NOMO-1 treated with dmso at 0.1 percent for 144 hours (cell line): Measurements from ENCODE around the gene DNM3.

Experiments
- DNase-seq: peaks from one replicate; lab custom pipeline; 2025; ENCODE audit not compliant: unreplicated experiment; lab: John Stamatoyannopoulos, UW

The DNM3 gene

DNA sequence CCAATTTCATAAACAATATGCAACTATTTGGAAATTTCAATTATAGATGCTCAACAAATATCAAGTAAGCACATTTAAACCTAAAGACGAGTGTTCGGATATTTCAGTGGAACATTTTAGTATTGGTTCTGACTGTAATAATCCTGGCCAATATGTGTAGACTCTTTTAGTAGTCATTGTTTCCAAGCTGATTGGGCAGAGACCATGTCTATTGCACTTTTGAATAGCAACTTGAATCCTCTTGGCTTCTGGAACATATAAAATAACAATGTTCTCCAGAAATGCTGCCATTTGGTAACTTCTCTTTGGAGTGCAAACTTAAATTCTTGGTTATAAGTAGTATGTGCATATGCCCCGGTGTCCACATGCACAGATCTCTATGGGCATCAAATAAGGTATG is 373.7 kb downstream of the DNM3 start:
- no peak for DNase-seq

DNA sequence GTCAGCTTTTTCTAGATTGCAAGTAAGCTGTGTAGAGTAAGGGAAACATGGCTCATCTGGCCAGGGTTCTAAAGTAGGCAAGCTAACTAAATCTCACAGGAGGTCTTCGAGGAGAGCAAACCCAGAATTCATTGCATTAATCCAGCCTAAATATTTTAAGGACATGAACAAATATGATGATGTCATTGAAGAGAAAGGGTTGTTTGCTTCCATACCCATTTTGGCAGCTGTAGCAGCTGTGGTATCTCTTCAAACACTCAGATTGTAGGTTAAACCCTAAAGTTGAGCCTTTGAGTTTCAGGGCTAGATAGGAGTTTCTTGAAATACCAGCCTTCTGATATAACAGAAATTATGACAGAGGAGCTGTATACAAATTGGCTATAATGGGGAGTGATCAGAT is 378.7 kb downstream of the DNM3 start:
- DNase-seq = no peak

DNA sequence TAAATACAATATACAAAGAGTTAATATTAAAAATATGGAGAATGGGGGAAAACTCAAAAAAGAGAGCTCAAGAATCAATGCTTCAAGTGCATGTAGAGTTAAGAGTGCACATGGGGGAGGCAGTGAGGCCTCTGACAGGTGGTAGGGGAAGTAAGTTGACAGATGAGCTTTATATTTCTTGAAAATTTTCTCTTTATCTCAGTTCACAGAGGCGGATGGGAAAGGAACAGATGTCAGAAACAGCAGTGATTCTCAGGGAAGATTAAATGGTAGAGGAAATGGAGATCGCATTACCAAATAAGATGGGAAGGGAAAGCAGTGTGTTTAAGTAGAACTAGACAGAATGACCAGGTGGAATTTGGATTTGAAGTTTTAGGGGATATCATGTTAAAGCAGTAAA is 379.1 kb downstream of the DNM3 start:
- no peak for DNase-seq

DNA sequence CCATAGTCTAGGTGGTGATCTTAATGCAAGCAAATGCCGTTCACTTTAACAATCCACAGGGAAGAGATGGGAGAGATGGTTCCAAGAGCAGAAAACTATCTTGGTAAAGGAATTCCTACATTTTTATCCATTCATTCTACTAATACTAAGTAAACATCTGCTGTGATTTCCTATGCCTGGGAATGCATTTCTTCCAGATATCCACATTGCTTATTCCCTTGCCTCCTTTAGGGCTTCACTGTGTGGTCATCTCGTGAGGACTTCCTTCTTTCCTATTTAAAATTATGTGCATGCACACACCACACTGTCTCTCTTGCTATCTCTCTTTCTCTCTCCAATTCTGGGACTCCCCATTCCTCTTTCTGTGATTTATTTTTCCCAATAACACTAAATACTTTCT is 380.1 kb downstream of the DNM3 start:
- DNase-seq = no peak

DNA sequence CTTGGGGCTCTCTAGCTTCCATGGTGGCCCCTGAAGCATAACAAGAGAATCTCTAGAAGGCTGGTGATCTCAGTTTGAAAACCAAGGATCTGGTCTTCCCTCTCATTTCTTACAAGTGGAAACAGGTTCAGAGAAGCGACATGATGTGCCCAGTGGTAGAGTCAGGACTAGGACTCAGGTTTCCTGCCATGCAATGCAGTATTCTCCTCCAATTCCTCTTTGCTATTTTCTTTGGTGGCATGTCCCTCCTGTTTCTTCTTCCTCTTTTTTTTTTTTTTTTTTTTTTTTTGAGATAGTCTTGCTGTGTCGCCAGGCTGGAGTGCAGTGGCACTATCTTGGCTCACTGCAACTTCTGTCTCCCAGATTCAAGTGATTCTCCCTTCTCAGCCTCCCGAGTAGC is 383.6 kb downstream of the DNM3 start:
- no peak for DNase-seq

DNA sequence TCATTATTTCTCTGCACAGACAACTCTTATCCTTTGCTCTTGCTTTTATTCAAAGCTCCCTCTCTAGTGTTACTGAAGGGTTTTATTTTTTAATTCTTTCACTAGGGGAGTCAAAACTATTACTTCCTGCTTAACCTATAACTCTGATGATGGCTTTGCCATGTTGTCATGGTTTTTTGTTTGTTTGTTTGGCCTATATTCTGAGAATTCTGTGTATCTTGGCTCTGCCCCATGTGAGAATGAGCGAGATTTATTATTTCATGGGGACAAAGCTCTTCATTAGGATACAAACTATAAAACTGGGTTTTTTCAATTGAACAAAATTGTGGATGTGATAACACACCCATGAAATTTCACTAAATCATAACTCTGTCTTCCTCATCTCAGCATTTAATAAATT is 388.6 kb downstream of the DNM3 start:
- no peak for DNase-seq

DNA sequence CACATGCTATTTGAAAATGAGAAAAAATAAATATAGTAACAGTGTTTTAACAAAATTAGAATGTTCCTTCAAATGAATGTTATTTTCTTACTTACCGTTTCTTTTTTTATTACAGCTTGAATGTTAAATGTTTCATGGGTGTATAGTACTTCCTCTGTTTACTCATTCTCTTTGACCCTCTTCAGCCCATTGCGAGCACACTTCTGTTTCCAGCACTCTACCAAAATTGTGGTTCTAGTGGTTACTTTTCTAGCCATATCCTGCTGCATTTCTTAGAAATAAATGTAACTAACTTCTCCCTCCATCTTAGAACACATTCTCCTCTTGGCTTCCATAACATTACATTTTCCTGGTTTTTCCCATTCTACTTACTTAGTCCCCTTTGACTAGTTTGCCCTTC is 389.2 kb downstream of the DNM3 start:
- DNase-seq = no peak

DNA sequence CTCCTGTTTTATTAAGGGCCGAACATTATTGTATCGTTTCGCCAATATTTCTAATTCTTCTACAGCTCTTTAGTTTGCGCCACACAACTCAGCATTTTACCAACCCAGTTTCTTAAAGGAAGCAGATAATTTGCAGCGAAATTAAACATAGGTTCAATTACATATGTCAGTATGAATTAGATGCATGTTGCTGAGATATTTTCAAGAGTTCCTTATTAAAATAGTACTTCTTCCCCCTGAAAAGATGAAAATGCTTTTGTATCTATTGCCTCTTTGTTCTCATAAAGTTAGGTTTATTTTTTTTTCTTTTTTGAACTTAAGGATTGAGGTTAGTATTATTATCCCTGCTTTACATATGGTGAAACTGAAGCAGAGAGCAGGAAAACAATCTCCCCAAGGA is 395.7 kb downstream of the DNM3 start:
- DNase-seq = no peak

DNA sequence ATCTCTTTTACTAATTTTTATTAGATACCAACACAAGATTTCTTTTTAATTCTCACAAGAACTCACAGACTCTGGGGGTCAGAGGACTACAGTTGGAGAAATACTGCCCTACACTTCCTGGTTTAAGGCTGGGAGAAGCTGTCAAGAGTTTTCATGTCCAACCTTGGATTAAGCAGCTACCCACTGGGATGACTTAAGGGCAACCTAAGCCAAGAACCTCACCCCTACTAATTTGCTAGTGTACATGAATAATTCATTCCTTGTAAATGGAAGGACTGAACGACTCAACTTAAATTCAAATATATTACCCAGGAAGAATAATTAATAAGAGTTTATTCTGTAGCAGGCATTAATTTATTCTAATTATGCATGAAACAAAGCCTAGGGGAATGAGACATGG is 396.9 kb downstream of the DNM3 start:
- DNase-seq = no peak

DNA sequence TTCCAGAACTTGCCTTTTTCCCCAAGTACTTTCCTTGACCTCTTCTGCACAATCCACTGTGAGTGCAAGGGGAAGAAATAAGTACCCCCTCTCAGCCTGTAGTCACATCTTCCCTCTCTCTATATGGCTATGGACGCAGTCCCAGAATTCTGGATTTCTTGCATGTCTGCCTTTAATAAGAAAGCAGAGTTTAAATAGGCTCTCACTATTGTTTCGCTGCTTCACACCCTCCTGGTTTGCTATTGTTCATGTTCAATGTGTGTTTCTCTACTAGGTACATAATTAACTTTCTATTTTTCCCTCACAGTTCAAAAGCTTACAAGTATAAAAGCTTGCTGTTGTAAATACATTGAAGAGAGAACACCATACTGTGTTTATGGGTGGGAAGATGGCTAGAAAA is 397.7 kb downstream of the DNM3 start:
- no peak for DNase-seq

DNA sequence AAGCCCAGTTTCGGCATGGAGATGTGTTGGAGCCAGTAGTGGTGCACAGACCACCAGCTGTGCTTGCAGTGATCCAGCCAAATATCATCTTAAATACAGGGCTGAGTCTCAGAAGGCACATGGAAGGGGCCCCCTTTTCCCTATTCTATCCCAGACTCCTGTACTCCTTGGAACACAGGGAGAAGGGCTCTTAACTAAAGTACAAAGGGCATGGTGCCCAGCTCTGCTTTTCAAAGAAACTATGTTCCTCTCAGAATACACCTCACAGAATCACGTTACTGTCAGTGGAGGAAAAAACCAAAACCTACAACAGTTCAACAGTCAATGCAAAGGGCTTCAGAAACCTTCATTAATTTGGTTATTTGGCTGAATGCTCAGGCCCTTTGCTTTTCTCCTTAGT is 398.6 kb downstream of the DNM3 start:
- no peak for DNase-seq

DNA sequence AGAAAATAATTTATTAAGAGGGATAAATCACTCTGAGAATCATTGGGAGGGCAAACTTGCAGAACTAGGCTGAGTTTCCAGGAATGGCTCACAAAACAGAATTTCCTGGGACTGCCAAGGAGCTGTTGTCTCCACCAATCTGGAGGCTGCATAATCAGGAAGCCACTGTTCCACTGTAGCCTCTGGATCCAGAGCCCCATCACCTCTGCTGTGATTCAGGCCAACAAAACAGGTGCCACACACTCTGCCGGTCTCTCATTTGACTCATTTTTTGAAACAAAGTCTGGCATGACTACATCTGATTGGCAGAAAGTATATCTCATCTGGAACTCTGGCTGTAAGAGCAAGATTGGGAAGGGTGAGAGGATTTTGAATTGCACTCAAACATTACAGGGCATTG is 400.2 kb downstream of the DNM3 start:
- no peak for DNase-seq

DNA sequence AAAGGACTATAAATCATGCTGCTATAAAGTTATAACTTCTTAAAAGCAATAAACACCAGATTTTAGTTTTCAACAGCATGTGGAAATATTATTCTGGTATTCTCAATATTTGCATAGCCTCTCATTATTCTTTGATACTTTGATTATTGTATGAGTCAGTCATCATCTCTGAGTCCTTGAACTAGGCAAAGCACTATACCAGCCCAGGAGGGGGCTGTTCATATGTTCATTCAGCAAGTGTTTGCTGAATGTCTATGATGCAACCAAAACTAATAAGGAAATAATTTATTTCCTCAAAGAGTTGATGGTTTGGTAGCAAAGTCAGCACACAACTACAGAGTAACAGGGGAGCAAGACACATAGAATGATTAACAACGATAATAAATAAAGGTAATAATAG is 403.6 kb downstream of the DNM3 start:
- no peak for DNase-seq

DNA sequence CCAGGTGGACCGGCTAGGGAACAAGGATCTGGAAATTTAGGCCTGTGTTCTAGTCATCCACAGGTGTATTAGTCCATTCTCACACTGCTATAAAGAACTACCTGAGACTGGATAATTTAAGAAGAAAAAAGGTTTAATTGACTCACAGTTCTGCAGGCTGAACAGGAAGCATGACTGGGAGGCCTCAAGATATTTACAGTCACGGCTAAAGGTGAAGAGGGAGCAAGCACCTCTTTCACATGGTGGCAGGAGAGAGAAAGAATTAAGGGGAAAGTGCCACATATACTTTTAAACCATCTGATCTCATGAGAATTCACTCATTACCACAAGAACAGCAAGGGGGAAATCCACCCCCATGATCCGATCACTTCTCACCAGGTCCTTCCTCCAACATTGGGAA is 404.5 kb downstream of the DNM3 start:
- DNase-seq = no peak

DNA sequence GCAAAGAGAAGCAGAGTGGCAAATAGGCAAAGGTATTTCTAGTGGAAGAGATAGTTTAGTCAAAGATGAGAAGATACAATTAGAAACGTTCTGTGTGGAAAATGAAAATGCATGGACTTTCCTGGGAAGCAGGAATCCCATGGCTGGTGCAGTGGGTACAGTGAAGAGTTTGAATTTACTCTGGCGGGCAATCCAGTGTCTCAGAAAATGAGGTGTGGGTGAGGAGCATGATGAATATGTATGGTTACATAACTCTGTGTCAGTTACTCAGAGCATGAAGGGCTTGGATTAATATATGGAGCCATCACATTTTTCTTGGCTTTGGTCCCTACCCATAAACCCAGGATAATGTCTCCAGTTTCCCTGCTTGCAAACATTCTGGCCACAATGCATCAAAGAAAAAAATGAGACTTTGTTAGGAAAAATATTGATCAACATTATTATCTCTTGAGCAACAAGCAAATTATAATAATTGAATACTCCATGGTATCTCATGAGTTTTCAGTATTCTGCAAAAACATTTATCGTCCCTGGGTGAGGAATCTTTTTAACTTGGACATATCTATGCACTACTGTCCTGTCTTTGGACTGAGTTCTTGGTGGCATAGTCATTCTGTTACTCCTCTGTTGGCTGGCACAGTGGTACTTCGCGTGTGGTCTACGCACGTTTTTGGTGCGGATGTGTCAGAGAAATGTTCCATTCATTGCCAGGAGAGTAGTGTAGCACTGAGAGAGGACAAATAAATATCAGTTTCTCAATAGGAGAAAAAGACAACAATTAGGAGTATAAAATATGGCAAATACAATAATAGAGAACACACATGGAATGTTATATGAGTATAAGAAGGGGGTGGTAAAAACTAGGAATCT is 405.5 kb downstream of the DNM3 start:
- no peak for DNase-seq

DNA sequence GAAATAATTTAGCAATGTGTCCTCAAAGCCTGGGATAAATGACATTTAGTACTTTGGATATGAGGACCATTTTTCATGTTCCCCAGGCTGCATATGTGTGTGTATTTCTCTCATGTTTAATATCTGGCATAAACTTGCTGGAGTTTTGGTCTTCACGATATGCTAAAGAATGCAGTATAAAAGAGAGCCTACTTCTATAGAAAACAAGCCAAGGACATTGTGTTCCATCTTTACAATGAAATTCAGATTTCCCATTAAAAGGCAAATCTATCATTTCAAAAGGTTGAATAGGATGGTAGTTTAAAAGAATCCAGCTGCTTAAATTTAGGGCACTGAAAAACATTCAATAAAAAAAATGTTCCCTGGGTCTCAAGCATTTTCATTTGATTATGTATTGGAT is 410.2 kb downstream of the DNM3 start:
- DNase-seq = no peak

DNA sequence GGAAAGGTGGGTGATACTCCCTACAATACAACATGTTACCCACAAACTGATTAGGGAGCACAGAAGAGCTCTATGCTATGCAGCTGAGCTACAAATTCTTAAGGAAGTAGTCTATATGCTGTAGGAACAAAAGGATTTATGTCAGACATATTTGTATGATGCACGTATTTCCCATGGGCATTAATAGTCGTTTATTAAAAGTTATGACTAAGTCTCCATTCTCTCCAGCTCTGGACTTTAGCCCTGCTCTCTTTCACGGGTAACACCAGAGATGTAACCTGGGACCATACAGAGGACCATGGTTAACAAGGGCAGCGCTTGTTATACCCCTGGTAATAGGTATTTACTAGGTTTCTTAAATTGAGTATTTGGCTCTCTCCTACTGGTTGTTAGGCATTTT is 411.0 kb downstream of the DNM3 start:
- no peak for DNase-seq

DNA sequence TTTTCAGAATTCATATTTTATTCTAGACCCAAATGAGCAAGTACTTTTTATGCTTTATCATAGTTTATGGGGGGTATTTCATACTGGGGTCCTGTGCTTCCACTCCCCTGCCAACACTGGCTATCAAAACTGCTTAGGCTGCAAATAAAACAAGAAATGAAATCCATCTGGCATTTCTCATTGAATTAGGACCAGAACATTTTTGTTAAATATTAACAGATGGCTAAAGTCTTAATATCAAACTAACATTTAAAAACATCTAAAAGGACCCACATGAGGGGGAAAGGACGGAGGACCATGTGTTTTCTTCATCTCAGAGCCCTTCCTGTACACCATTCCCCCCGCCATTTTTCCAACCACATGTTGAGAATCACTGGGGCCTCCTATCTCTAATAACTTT is 411.7 kb downstream of the DNM3 start:
- DNase-seq = no peak

DNA sequence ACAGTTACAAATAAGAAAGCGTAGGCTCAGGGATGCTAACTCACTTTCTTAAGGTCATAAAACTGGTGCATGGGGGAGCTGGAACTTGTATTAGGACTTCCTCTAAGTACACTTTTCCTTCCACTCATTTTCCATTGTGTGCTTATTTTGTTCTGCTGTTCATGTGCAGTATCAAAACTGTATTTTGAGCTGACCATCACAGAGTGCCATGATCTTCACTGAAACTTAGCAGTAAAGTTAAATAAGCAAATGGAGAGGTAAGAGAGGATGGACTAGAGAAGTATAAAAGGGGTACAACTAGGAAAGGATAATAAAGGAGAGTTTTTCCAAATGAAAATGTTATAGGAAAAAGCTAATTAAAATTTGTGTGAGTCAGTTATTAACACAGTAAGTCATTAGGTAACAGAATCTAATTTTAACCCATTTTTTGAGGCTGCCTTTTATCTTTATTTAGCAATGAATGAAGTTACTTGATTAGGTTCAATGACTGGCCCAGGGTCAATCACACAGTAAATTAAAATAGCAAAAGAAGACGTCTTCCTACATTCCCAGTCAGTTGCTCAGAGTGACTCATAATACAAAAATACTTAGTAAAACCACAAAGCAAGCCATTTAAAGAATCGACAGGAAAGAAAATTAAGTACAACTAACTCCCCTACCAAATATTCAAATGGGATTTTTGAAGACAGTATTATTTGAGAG is 413.4 kb downstream of the DNM3 start:
- no peak for DNase-seq

DNA sequence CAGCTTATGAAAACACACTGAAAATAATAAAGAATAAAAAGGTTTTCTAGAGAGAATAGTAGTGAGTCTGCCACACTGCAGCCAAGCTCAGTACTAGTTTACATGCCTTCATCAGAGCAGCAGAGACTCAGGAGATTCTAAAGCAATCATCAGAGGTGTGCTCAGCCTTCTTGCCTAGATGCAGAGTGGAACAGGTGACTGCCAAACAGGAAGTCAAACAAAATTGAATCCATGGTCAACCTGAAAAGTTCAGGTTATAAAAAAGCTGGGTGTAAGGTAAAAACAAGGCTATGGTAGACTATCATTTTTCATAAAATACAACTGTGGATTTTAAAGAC is 413.9 kb downstream of the DNM3 start:
- no peak for DNase-seq

DNA sequence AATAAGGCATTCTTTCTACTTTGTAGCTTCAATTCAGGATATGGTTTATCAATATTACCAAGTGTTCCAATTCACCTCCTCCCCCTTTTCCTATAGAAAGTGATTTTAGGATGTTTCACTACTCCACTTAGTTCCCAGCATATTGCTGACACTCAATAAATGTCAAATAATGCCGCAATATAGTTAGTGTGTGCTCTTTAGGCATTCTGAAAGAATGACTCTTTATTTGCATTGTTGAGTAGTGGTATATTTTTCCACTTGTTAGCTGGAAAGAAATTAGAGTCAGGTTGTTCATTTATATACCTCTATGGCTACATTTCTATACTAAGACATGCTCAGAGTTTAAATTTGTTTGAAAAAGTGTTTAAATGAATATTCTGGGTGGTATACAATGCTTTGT is 424.6 kb downstream of the DNM3 start:
- no peak for DNase-seq

DNA sequence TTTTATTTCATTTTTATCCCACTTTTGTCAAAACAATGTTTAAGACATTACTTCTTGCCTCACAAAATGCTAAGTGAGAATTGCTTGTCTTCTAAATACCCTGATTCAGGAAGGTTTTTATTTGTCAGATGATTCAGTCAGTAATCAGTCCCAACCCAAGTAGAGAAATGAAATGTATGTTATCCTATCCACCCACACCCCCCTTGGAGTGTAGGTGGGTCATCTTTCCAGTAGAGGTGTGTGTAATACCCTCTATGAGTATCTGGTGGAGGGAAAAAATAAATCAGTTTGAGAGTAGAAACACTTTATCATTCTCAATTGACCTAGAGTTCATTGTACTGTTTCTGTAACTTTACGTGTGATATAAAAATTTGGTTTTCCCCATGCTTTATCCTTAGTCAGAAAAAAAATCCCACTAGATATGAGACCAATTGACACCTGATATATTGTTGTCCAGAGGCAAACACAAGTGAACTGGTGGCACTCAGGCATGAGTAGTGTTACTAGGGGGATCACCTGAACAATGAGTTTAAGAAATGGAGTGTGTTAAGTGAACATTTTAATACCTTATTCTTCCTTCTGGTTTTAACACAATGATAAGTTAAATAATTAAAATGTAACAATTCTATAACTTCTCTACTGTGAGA is 425.4 kb downstream of the DNM3 start:
- no peak for DNase-seq
